K562 (cell line): Measurements from ENCODE around the gene CRIM1. TPM values are rescaled to one million over a fixed set of nuclear protein-coding genes. Genes with fewer than 3 reads are reported as not detected.

Experiments
- ATAC-seq: fragments of 200-7000 bp; cut with Tn5 transposase; 3 replicates; pipeline ENCODE4 v1.9.1; 2020; ENCODE audit warnings: moderate library complexity
- BruUV-seq: library from RNA; stranded (reverse); fragments of 400-500 nt; replicated peaks from 2 replicates; lab custom pipeline; 2021; lab: Mats Ljungman, UMichigan
- CTCF ChIA-PET: fragments of 300-600 bp; formaldehyde crosslinking; extraction: SDS; loops from one replicate; lab custom pipeline; 2021; ENCODE audit warnings: low intra/inter-chr PET ratio; lab: Yijun Ruan, JAX
- POLR2A ChIA-PET: fragments of 300-600, 350-650 bp; sonication (Branson Sonifier 250); formaldehyde crosslinking; extraction: SDS; loops from one replicate; lab custom pipeline; 2021; ENCODE audit warnings: antibody characterized with exemption, inconsistent platforms; lab: Yijun Ruan, JAX
- DNase-seq, 4 experiments: peaks; one replicate each; pipeline versions ENCODE4 v3.0.0 to v3.0.0-alpha.2; 2011 to 2018; ENCODE audit warnings: low spot score in 3 of 4, mixed read lengths in 3 of 4; ENCODE audit errors: extremely low read depth in 1 of 4
- FAIRE-seq: peaks from 2 replicates; lab custom pipeline; 2011; peaks lifted over from hg19 to GRCh38; lab: Jason Lieb, UNC
- H2AFZ ChIP-seq: 2 replicates; pipeline ENCODE4 v1.6.0; 2011; ENCODE audit warnings: low read depth, low read length, control low read depth, inconsistent platforms
- H3K27ac ChIP-seq: fragments of 200-600 bp; 3 replicates; pipeline ENCODE4 v1.8.0; 2011; ENCODE audit warnings: low read depth, mild to moderate bottlenecking, control low read depth, inconsistent platforms, low read length, moderate library complexity, mixed read lengths; ENCODE audit errors: extremely low read depth
- H3K27me3 ChIP-seq, 2 experiments: fragments of 300-600 bp in 1 of 2; 2 replicates in 1 of 2; 3 replicates in 1 of 2; pipeline versions ENCODE4 v1.6.0 to v1.8.0; 2011; ENCODE audit warnings: inconsistent platforms in 2 of 2, low read length in 2 of 2, mild to moderate bottlenecking in 1 of 2, mixed read lengths in 1 of 2, moderate library complexity in 1 of 2; ENCODE audit not compliant: control insufficient read depth in 2 of 2, insufficient read depth in 2 of 2
- H3K36me3 ChIP-seq: fragments of 300-600 bp; 3 replicates; pipeline ENCODE4 v1.8.0; 2011; ENCODE audit warnings: mild to moderate bottlenecking, low read length, inconsistent platforms; ENCODE audit not compliant: control insufficient read depth, insufficient read depth
- H3K4me1 ChIP-seq, 2 experiments: fragments of 200-600 bp in 1 of 2; replicated peaks in 1 of 2; 2 replicates in 1 of 2; 3 replicates in 1 of 2; pipeline versions ENCODE4 v1.5.1 to v1.8.0; 2011; ENCODE audit warnings: inconsistent platforms in 2 of 2, low read length in 2 of 2, mild to moderate bottlenecking in 1 of 2, mixed read lengths in 1 of 2, moderate library complexity in 1 of 2; ENCODE audit not compliant: control insufficient read depth in 2 of 2, insufficient read depth in 2 of 2
- H3K4me2 ChIP-seq: 2 replicates; pipeline ENCODE4 v1.6.1; 2011; ENCODE audit warnings: low read length, control low read depth, inconsistent platforms, mixed read lengths; ENCODE audit not compliant: insufficient read depth
- H3K4me3 ChIP-seq: fragments of 200-600 bp; sonication (generic), shearing (Covaris generic); 2 replicates; pipeline ENCODE4 v1.5.1; 2016; ENCODE audit warnings: control low read depth, inconsistent platforms
- H3K79me2 ChIP-seq: fragments of 200-600 bp; 3 replicates; pipeline ENCODE4 v1.8.0; 2011; ENCODE audit warnings: low read length, inconsistent platforms; ENCODE audit not compliant: control insufficient read depth, insufficient read depth
- H3K9ac ChIP-seq, 2 experiments: 2 replicates each; pipeline versions ENCODE4 v1.6.0 to v1.6.1; 2011; ENCODE audit warnings: low read depth in 2 of 2, low read length in 2 of 2, control low read depth in 1 of 2, inconsistent platforms in 1 of 2, mild to moderate bottlenecking in 1 of 2, mixed read lengths in 1 of 2; ENCODE audit not compliant: insufficient read depth in 1 of 2
- H3K9me1 ChIP-seq: one replicate; pipeline ENCODE4 v1.6.0; 2011; ENCODE audit warnings: inconsistent platforms, mild to moderate bottlenecking, low read length, moderate library complexity; ENCODE audit not compliant: control insufficient read depth, insufficient read depth
- H3K9me3 ChIP-seq: replicated peaks from 2 replicates; pipeline ENCODE4 v1.5.1; 2011; ENCODE audit warnings: low read depth, low read length, inconsistent platforms; ENCODE audit not compliant: control insufficient read depth, insufficient read depth
- H4K20me1 ChIP-seq: replicated peaks from 2 replicates; pipeline ENCODE4 v1.6.1; 2011; ENCODE audit warnings: low read length, inconsistent platforms, mixed read lengths; ENCODE audit not compliant: control insufficient read depth, insufficient read depth
- CCNT2 ChIP-seq: IDR thresholded peaks from 2 replicates; pipeline ENCODE4 v1.6.1; 2011; ENCODE audit warnings: borderline replicate concordance, low read depth, mild to moderate bottlenecking, moderate library complexity, mixed read lengths, low read length; ENCODE audit not compliant: insufficient read length; ENCODE audit errors: extremely low read depth
- ETS2 ChIP-seq: IDR thresholded peaks from 2 replicates; pipeline ENCODE4 v1.6.1; 2016; ENCODE audit warnings: borderline replicate concordance, missing genetic modification characterization, mild to moderate bottlenecking, moderate library complexity, missing compliant biosample characterization; ENCODE audit not compliant: poor library complexity, severe bottlenecking
- MTA1 ChIP-seq: fragments of 450-650 bp; IDR thresholded peaks from 2 replicates; pipeline ENCODE4 v1.6.1; 2017; ENCODE audit warnings: borderline replicate concordance
- NCOR1 ChIP-seq: fragments of 450-650 bp; IDR thresholded peaks from 2 replicates; pipeline ENCODE4 v1.6.1; 2016; ENCODE audit warnings: mild to moderate bottlenecking, moderate library complexity
- NFXL1 ChIP-seq: fragments of 450-650 bp; formaldehyde crosslinking; IDR thresholded peaks from 2 replicates; pipeline ENCODE4 v1.4.0; 2021; ENCODE audit warnings: mild to moderate bottlenecking
- PHF8 ChIP-seq: fragments of 200-600 bp; sonication (generic); IDR thresholded peaks from 2 replicates; pipeline ENCODE4 v1.6.1; 2012; ENCODE audit warnings: mixed run types, mild to moderate bottlenecking, inconsistent platforms, low read length, moderate library complexity, borderline replicate concordance
- PML ChIP-seq: IDR thresholded peaks from 2 replicates; pipeline ENCODE4 v1.6.1; 2012; ENCODE audit warnings: low read length, inconsistent platforms
- SMARCA4 ChIP-seq: fragments of 450-650 bp; IDR thresholded peaks from 2 replicates; pipeline ENCODE4 v1.6.1; 2016
- SREBF1 ChIP-seq: fragments of 150-350 bp; IDR thresholded peaks from 2 replicates; pipeline ENCODE4 v1.6.1; 2014; ENCODE audit warnings: antibody characterized with exemption, low read depth, low read length, borderline replicate concordance
- ZC3H8 ChIP-seq: fragments of 450-650 bp; IDR thresholded peaks from 2 replicates; pipeline ENCODE4 v1.6.1; 2017
- ZNF212 ChIP-seq: fragments of 450-650 bp; formaldehyde crosslinking; IDR thresholded peaks from 2 replicates; pipeline ENCODE4 v1.4.0; 2020; ENCODE audit warnings: mild to moderate bottlenecking
- ZNF274 ChIP-seq: IDR thresholded peaks from 2 replicates; pipeline ENCODE4 v1.6.1; 2011; ENCODE audit warnings: low read depth, mild to moderate bottlenecking, low read length, moderate library complexity, borderline replicate concordance
- in situ Hi-C: fragments of 300-500 bp; cut with MboI; formaldehyde crosslinking; loops from 4 replicates; pipeline ENCODE4 v1.15.0; 2018; ENCODE audit warnings: inconsistent platforms, mixed read lengths
- intact Hi-C: fragments of 100-400 bp; cut with micrococcal nuclease; formaldehyde crosslinking; loops from 2 replicates; pipeline ENCODE4 v1.14.2; 2022
- polyA plus RNA-seq, 8 experiments: library from polyadenylated mRNA; depleted of rRNA in 4 of 8; stranded (reverse) in 5 of 8; unstranded in 3 of 8; fragments of >200 nt; fragmentation: Nextera tagmentation in 2 of 8; fragmentation: Illumina TruSeq in 1 of 8; extraction: Ambion mirVana in 2 of 8; extraction: Trizol in 1 of 8; gene quantifications; 2 replicates each; pipeline versions ENCODE4 v1.2.1 to v1.2.3, GENCODE V29; 2011 to 2014; ENCODE audit warnings: inconsistent platforms in 1 of 8, missing spikeins in 1 of 8
- total RNA-seq, 7 experiments: library from RNA; depleted of rRNA in 6 of 7; stranded (reverse); fragments of >200 nt in 6 of 7; fragmentation: Illumina TruSeq in 2 of 7; extraction: Trizol in 2 of 7; gene quantifications; 2 replicates each; pipeline versions ENCODE4 v1.2.1 to v1.2.3, GENCODE V29; 2011 to 2021; ENCODE audit warnings: low replicate concordance in 1 of 7
- TF ChIP-seq, protein P1 (sequence below): fragments of 450-650 bp; formaldehyde crosslinking; conservative IDR thresholded peaks from 2 replicates; pipeline ENCODE4 v1.4.0; 2022; ENCODE audit warnings: mild to moderate bottlenecking, missing genetic modification characterization
- TF ChIP-seq, protein P2 (sequence below): fragments of 250-450 bp; sonication (Bioruptor Pico); IDR thresholded peaks from 2 replicates; pipeline ENCODE4 v1.8.0; 2022; ENCODE audit warnings: moderate library complexity, mild to moderate bottlenecking, inconsistent platforms

The CRIM1 gene
- total and polyA plus RNA-seq, 9 of the 15 experiments (the other 6 are each of a cell fraction or from before 2014, with no cell fraction given), result 0.01 to 0.36 (median 0.06) TPM; not detected in 1

DNA sequence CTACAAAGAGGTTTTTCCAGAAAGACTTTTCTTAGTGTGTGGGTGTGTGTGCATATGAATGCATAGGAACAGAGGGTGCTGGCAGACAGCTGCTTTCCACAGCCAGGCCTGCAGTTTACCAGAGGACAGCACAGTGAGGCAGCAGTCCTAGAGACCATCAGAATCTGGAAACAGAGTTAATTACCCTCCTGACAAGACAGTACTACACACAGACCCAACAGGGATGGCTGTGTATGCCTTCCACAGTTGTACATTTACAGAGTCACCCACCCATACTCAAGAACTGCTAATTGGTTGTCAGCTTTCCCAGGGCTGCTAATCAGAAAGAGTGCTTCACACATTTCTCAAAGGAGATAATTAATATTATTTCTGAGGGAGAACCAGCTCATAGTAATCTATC lies 137.7 kb downstream of the CRIM1 start:
- no peak for ATAC-seq
- Histone ChIP-seq H3K4me3 (no peak overlapping the region), H3K9me1 (no peaks in the 10 kb centered on the region), H4K20me1 (no peaks in the 10 kb centered on the region), H3K27me3 (no peaks in the 10 kb centered on the region; a peak in 1 of 5 replicates), H3K9me3 (no peaks in the 10 kb centered on the region), H3K4me2 (no peak overlapping the region), H3K4me1 (no peaks in the 10 kb centered on the region), H2AFZ (no peak overlapping the region), H3K27ac (no peak overlapping the region), H3K9ac (no peak overlapping the region), H3K36me3 (no peaks in the 10 kb centered on the region), H3K79me2 (no peaks in the 10 kb centered on the region)
- no peak for FAIRE-seq
- in situ Hi-C loops, result no loop called here
- DNase-seq, result no peak
- no TSS peak for BruUV-seq
- intact Hi-C loops, result no loop called here
- POLR2A ChIA-PET, result interaction anchor here (3.4 kb wide), 1 partner anchor 19 kb away, joined by 11 read pairs; no protein-coding TSS in a partner anchor
- CTCF ChIA-PET, result no interaction called here
- TF ChIP-seq NCOR1, result no peak
- TF ChIP-seq ZC3H8, result no peak
- TF ChIP-seq ZNF212 (CRISPR knock-in tag), result no peak
- TF ChIP-seq PML, result no peak
- no peak for TF ChIP-seq PHF8
- no peak for TF ChIP-seq ZNF274
- TF ChIP-seq SMARCA4, result no peak
- TF ChIP-seq, protein P1, sequence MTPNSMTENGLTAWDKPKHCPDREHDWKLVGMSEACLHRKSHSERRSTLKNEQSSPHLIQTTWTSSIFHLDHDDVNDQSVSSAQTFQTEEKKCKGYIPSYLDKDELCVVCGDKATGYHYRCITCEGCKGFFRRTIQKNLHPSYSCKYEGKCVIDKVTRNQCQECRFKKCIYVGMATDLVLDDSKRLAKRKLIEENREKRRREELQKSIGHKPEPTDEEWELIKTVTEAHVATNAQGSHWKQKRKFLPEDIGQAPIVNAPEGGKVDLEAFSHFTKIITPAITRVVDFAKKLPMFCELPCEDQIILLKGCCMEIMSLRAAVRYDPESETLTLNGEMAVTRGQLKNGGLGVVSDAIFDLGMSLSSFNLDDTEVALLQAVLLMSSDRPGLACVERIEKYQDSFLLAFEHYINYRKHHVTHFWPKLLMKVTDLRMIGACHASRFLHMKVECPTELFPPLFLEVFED (CRISPR knock-in tag), result no peak
- TF ChIP-seq, protein P2, sequence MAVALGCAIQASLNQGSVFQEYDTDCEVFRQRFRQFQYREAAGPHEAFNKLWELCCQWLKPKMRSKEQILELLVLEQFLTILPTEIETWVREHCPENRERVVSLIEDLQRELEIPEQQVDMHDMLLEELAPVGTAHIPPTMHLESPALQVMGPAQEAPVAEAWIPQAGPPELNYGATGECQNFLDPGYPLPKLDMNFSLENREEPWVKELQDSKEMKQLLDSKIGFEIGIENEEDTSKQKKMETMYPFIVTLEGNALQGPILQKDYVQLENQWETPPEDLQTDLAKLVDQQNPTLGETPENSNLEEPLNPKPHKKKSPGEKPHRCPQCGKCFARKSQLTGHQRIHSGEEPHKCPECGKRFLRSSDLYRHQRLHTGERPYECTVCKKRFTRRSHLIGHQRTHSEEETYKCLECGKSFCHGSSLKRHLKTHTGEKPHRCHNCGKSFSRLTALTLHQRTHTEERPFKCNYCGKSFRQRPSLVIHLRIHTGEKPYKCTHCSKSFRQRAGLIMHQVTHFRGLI, result no peak
- TF ChIP-seq ETS2, result no peak
- TF ChIP-seq SREBF1, result no peak
- TF ChIP-seq NFXL1 (CRISPR knock-in tag), result no peak
- no peak for TF ChIP-seq MTA1
- TF ChIP-seq CCNT2, result no peak
